ENCODE data around the gene ZDHHC20. TPM values are rescaled to one million over a fixed set of nuclear protein-coding genes. Genes with fewer than 3 reads are reported as not detected.

ZDHHC20 gene
- total and polyA plus RNA-seq, 8 donors, result 93.2 to 123 (median 114) TPM

- H3K9me3 ChIP-seq, result peaks cover 0 to 4% of the 10 kb centered on the region in 2 donors
- intact Hi-C loops (cut with DNase I), result no loop called here
- ATAC-seq, result no peak
- no peak for DNase-seq
- H3K36me3 ChIP-seq, result no peaks in the 10 kb centered on the region
- H3K27ac ChIP-seq, result peak overlapping the region in 1 of 2 donors; percentile 68
- no peaks in the 10 kb centered on the region for H3K27me3 ChIP-seq
- peaks cover 0 to 61% of the 10 kb centered on the region in 2 donors for H3K4me1 ChIP-seq
- no peak overlapping the region for H3K4me3 ChIP-seq
- TF ChIP-seq, protein P1, sequence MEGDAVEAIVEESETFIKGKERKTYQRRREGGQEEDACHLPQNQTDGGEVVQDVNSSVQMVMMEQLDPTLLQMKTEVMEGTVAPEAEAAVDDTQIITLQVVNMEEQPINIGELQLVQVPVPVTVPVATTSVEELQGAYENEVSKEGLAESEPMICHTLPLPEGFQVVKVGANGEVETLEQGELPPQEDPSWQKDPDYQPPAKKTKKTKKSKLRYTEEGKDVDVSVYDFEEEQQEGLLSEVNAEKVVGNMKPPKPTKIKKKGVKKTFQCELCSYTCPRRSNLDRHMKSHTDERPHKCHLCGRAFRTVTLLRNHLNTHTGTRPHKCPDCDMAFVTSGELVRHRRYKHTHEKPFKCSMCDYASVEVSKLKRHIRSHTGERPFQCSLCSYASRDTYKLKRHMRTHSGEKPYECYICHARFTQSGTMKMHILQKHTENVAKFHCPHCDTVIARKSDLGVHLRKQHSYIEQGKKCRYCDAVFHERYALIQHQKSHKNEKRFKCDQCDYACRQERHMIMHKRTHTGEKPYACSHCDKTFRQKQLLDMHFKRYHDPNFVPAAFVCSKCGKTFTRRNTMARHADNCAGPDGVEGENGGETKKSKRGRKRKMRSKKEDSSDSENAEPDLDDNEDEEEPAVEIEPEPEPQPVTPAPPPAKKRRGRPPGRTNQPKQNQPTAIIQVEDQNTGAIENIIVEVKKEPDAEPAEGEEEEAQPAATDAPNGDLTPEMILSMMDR (IDR thresholded peaks at IDR 0.05), result no peak
These were observed 15.9 kb downstream of the ZDHHC20 start for GRCh38 chr13:21443171-21443570.

DNA sequence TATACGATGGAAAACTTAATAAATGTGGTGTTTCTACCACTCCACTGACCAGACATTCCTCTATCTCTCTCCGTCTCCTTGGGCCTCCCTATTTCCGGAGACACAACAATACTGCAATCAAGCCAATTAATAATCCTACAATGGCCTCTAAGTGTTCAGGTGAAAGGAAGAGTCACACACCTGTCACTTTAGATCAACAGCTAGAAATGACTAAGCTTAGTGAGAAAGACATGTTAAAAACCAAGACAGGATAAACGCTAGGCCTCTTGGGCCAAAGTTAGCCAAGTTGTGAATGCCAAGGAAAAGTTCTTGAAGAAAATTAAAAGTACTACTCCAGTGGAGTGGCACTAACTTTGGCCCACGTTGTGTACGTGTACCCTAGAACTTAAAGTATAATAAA is 22.5 kb downstream of the ZDHHC20 start:
- ATAC-seq, result no peak
- peak overlapping the region; percentile 83 to 90 for H3K27ac ChIP-seq
- intact Hi-C loops (cut with DNase I), result no loop called here
- no peaks in the 10 kb centered on the region for H3K27me3 ChIP-seq
- peaks cover 0 to 12% of the 10 kb centered on the region in 2 donors for H3K9me3 ChIP-seq
- no peaks in the 10 kb centered on the region for H3K36me3 ChIP-seq
- H3K4me3 ChIP-seq, result no peak overlapping the region
- H3K4me1 ChIP-seq, result peaks cover 3 to 67% of the 10 kb centered on the region in 2 donors
- no peak for DNase-seq
- TF ChIP-seq, protein P1 (IDR thresholded peaks at IDR 0.05), result no peak

- TF ChIP-seq, protein P1 (IDR thresholded peaks at IDR 0.05), result no peak
- Histone ChIP-seq H3K4me1 (peaks cover 3 to 62% of the 10 kb centered on the region in 2 donors), H3K27me3 (no peaks in the 10 kb centered on the region), H3K36me3 (no peaks in the 10 kb centered on the region), H3K9me3 (peaks cover 0 to 12% of the 10 kb centered on the region in 2 donors), H3K4me3 (peak overlapping the region in 1 of 2 donors; percentile 19), H3K27ac (peak overlapping the region; percentile 83 to 90)
- intact Hi-C loops (cut with DNase I), result no loop called here
- DNase-seq (peak in 3 of 4 donors; percentile 7 to 84 (median 74)), ATAC-seq (peak; percentile 97)
These were observed 23.4 kb downstream of the ZDHHC20 start for GRCh38 chr13:21435687-21436151.

DNA sequence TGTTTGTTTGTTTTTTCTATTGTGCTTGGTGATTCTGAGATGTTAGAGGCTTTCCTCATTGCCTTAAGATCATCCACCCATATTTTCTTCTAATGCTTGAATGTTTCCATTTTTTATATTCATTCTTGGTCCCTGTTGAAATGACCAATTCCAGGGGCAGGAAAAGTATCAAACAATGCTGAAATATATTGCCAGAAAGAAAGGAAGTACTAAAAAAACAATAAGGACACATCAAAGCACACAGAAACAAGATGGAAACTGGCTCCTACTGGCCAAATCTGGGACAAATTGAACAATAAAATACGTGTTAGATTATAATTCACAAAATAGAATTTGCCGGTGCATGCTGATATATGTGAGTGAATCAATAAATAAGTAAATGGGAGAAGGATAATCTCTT is 23.9 kb downstream of the ZDHHC20 start:
- DNase-seq (no peak), ATAC-seq (no peak)
- Histone ChIP-seq H3K9me3 (peaks cover 0 to 16% of the 10 kb centered on the region in 2 donors), H3K36me3 (no peaks in the 10 kb centered on the region), H3K4me1 (peaks cover 3 to 57% of the 10 kb centered on the region in 2 donors), H3K4me3 (peak overlapping the region in 1 of 2 donors; percentile 19), H3K27ac (peak overlapping the region; percentile 83 to 90), H3K27me3 (no peaks in the 10 kb centered on the region)
- intact Hi-C loops (cut with DNase I), result no loop called here
- TF ChIP-seq, protein P1 (IDR thresholded peaks at IDR 0.05), result no peak

GRCh38 chr13:21434588-21434987 is 24.5 kb downstream of the ZDHHC20 start:
- TF ChIP-seq, protein P1 (IDR thresholded peaks at IDR 0.05), result no peak
- Histone ChIP-seq H3K27ac (peak overlapping the region; percentile 83 to 90), H3K36me3 (no peaks in the 10 kb centered on the region), H3K4me3 (no peak overlapping the region), H3K4me1 (peaks cover 3 to 56% of the 10 kb centered on the region in 2 donors), H3K9me3 (peaks cover 0 to 22% of the 10 kb centered on the region in 2 donors), H3K27me3 (no peaks in the 10 kb centered on the region)
- no peak for ATAC-seq
- DNase-seq, result no peak
- intact Hi-C loops (cut with DNase I), result no loop called here
